ENCODE measurements around the gene TBC1D14.

TBC1D14 gene

DNA sequence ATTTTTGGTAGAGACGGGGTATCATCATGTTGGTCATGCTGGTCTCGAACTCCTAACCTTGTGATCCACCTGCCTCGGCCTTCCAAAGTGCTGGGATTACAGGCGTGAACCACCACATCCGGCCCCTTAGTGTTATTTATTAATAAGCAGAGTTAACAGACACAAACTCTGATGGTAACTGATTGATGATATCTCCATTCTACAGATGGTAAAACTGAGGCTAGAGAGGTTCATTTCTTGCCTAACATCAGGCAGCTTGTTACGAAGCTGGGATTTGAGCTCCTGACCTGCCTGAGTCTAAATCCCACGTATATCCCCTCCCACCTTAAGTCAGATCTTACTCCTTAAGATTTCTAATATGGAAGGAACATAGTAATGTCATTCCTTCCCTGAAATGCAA is 36.9 kb downstream of the TBC1D14 start:
- DNase-seq = no peak
- H3K36me3 ChIP-seq = peaks cover 3% of the 10 kb centered on the region; the same call in 1 of the 2 replicates
- H3K4me3 ChIP-seq (ENCODE audit: low read depth, low read length) = no peak overlapping the region
- H3K27me3 ChIP-seq (ENCODE audit: insufficient read depth, low read depth, severe bottlenecking) = no peaks in the 10 kb centered on the region
- TF ChIP-seq, protein P1, sequence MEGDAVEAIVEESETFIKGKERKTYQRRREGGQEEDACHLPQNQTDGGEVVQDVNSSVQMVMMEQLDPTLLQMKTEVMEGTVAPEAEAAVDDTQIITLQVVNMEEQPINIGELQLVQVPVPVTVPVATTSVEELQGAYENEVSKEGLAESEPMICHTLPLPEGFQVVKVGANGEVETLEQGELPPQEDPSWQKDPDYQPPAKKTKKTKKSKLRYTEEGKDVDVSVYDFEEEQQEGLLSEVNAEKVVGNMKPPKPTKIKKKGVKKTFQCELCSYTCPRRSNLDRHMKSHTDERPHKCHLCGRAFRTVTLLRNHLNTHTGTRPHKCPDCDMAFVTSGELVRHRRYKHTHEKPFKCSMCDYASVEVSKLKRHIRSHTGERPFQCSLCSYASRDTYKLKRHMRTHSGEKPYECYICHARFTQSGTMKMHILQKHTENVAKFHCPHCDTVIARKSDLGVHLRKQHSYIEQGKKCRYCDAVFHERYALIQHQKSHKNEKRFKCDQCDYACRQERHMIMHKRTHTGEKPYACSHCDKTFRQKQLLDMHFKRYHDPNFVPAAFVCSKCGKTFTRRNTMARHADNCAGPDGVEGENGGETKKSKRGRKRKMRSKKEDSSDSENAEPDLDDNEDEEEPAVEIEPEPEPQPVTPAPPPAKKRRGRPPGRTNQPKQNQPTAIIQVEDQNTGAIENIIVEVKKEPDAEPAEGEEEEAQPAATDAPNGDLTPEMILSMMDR (IDR thresholded peaks at IDR 0.05; ENCODE audit: low read depth, low read length) = no peak
- H3K9me3 ChIP-seq (ENCODE audit: severe bottlenecking) = no peaks in the 10 kb centered on the region
- no peak overlapping the region for H3K27ac ChIP-seq

DNA sequence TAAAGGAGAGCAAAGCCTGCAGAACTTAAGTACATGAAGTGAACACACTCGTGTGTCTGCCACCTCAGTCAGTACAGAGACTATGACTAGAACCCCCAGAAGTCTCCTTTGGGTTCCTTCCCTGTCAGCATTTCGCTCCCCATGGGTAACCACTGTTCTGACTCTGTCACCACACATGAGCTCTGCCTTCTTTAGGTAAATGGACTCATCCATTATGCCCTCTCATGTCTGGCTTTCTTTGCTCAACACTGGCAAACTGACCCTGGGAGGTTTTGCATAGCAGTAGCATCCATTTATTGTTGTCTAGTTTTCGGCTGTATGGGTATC is 38.5 kb downstream of the TBC1D14 start:
- TF ChIP-seq, protein P1 (IDR thresholded peaks at IDR 0.05; ENCODE audit: low read depth, low read length) = no peak
- Histone ChIP-seq H3K36me3 (peaks cover 3% of the 10 kb centered on the region; the same call in 1 of the 2 replicates), H3K27ac (no peak overlapping the region), H3K9me3 (ENCODE audit: severe bottlenecking) (no peaks in the 10 kb centered on the region), H3K27me3 (ENCODE audit: insufficient read depth, low read depth, severe bottlenecking) (no peaks in the 10 kb centered on the region), H3K4me3 (ENCODE audit: low read depth, low read length) (no peak overlapping the region)
- no peak for DNase-seq

DNA sequence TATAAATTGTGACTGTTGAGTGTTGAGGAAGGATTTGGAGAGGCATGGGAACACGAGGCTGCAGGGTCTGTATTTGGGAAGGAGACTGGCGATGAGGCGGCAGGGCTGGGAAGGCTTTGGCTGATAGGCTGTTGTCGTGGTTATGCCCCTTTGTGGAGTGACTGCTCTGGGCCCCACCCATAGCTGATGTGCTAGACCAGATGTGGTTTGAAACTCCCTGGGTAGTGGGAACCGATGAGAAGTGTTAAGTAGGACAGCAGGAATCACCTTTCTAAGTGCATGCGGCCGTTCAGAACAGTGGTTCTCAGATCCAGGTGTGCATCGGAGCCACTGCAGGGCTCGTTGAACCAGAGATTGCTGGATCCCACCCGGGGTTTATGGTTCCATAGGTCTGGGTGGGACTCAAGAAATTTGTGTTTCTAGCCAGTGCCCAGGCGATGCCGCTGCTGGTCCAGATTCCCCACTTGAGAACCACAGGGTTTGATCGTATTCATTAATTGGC is 42.3 kb downstream of the TBC1D14 start:
- DNase-seq = no peak
- Histone ChIP-seq H3K36me3 (no peaks in the 10 kb centered on the region), H3K27ac (no peak overlapping the region), H3K9me3 (ENCODE audit: severe bottlenecking) (no peaks in the 10 kb centered on the region), H3K27me3 (ENCODE audit: insufficient read depth, low read depth, severe bottlenecking) (no peaks in the 10 kb centered on the region), H3K4me3 (ENCODE audit: low read depth, low read length) (no peak overlapping the region)
- TF ChIP-seq, protein P1 (IDR thresholded peaks at IDR 0.05; ENCODE audit: low read depth, low read length) = no peak

DNA sequence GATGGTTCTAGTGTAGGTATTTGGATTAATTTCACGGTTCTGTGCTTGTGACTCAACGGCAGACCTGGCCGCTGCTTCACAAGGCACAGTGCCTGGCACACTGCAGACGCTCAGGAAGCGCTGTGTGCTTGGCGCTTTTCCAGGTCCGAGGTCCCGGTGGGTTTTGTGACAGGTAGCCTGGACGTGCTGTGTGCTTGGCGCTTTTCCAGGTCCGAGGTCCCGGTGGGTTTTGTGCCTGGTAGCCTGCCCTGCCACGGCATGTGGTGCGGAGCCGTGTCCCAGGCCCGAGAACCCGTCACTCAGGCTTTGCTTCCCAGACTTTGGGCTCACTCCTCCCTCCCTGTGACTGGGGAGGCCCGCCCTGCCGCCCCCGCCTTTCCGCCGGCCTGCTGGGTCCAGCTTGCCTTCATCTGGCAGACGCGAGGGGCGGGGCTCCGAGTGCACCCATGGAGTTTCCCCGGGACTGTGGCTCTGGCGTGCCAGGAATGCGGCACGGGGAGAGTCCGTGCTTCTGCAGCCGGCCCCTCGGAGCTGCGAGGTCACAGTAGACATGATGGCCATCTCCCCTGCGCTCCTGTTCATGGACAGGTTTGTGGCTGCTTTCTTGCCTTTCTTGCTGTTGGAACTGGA is 44.2 kb downstream of the TBC1D14 start:
- Histone ChIP-seq H3K27ac (no peak overlapping the region), H3K9me3 (ENCODE audit: severe bottlenecking) (no peaks in the 10 kb centered on the region), H3K27me3 (ENCODE audit: insufficient read depth, low read depth, severe bottlenecking) (no peaks in the 10 kb centered on the region), H3K36me3 (no peaks in the 10 kb centered on the region), H3K4me3 (ENCODE audit: low read depth, low read length) (no peak overlapping the region)
- TF ChIP-seq, protein P1 (IDR thresholded peaks at IDR 0.05; ENCODE audit: low read depth, low read length) = no peak
- no peak for DNase-seq

DNA sequence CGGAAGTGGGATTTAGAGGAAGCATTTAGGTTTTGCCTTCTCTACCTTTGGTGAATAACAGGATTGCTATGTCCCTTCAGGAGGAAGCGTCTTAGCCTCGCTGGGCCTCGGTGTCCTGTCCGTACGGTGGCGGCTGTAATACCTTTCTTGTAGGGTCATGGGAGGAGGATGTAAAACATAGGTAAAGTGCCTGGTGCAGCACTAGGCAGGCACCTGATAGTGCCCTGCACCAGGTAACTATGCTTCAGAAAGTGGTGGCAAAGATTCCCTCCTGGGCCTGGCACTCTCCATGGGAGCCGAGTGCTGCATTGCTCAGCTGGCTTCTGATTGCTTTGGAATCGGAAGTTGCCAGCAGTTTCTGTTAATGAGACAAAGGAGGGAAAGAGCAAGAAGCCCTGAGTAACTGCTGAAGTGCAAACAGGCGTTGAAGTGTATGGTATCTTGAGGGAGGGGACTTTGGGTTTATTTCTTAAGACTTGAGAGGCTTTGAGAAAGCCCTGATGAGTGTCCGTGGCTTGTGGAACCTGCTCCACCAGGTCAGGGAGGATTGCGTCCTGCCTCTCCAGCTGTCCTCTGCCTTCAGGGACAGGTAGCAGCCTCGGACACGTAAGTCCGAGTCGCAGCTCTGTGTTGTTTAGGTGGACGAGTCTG is 45.8 kb downstream of the TBC1D14 start:
- no peaks in the 10 kb centered on the region for H3K36me3 ChIP-seq
- no peaks in the 10 kb centered on the region for H3K9me3 ChIP-seq (ENCODE audit: severe bottlenecking)
- TF ChIP-seq, protein P1 (IDR thresholded peaks at IDR 0.05; ENCODE audit: low read depth, low read length) = no peak
- no peaks in the 10 kb centered on the region for H3K27me3 ChIP-seq (ENCODE audit: insufficient read depth, low read depth, severe bottlenecking)
- peak; percentile 64 for DNase-seq
- H3K27ac ChIP-seq = peak overlapping the region; percentile 16
- H3K4me3 ChIP-seq (ENCODE audit: low read depth, low read length) = no peak overlapping the region
